Stimulated activated naive B cell treated with anti-CD40 and anti-IgM and Interleukin-4, amounts not matched to agents 10 μg/mL and 1 μg/mL and 100 μg/mL, for 72 hours (primary cell): Measurements from ENCODE around the gene NOB1.
"Not testable (repeated sequence)": the region's sequence is repeated elsewhere in the genome, so short reads cannot be mapped to it uniquely, and the experiment has no call there.

Experiments used
- ATAC-seq, 2 donors: fragments of 150-1000 bp; cut with Tn5 transposase; replicated peaks; 2 replicates each; pipeline ENCODE4 v1.10.0; 2021; ENCODE audit warnings: moderate library complexity in 1 of 2
- DNase-seq: peaks from one replicate; pipeline ENCODE4 v3.0.0; 2021
- H3K27ac Mint-ChIP-seq: one replicate; pipeline ENCODE4 v1.8.0; 2022; ENCODE audit warnings: mild to moderate bottlenecking, mixed read lengths
- H3K27me3 Mint-ChIP-seq, 2 donors: one replicate each; pipeline ENCODE4 v1.8.0; 2022; ENCODE audit warnings: mixed read lengths in 2 of 2
- H3K36me3 Mint-ChIP-seq, 2 donors: one replicate each; pipeline ENCODE4 v1.8.0; 2022; ENCODE audit warnings: mixed read lengths in 2 of 2, mild to moderate bottlenecking in 1 of 2
- H3K4me1 Mint-ChIP-seq, 2 donors: one replicate each; pipeline ENCODE4 v1.8.0; 2022; ENCODE audit warnings: mixed read lengths in 2 of 2, mild to moderate bottlenecking in 1 of 2
- H3K4me3 Mint-ChIP-seq, 2 donors: one replicate each; pipeline ENCODE4 v1.8.0; 2022; ENCODE audit warnings: mild to moderate bottlenecking in 2 of 2, mixed read lengths in 2 of 2, moderate library complexity in 1 of 2
- H3K9me3 Mint-ChIP-seq, 2 donors: one replicate each; pipeline ENCODE4 v1.8.0; 2022; ENCODE audit warnings: mixed read lengths in 2 of 2, mild to moderate bottlenecking in 1 of 2

Gene NOB1

GRCh38 chr16:69771651-69771967 lies 16.9 kb upstream of the NOB1 start:
- ATAC-seq, result no peak
- peak overlapping the region; percentile 30 to 62 for H3K4me3 Mint-ChIP-seq
- peak overlapping the region; percentile 72 for H3K27ac Mint-ChIP-seq
- H3K27me3 Mint-ChIP-seq, result no peaks in the 10 kb centered on the region
- peaks cover 43 to 73% of the 10 kb centered on the region in 2 donors for H3K4me1 Mint-ChIP-seq
- H3K36me3 Mint-ChIP-seq, result peaks cover 30 to 54% of the 10 kb centered on the region in 2 donors
- H3K9me3 Mint-ChIP-seq, result peaks cover 7 to 11% of the 10 kb centered on the region in 2 donors
- DNase-seq, result no peak

GRCh38 chr16:69769404-69769803 lies 14.7 kb upstream of the NOB1 start:
- H3K36me3 Mint-ChIP-seq, result peaks cover 16 to 45% of the 10 kb centered on the region in 2 donors
- ATAC-seq (no peak), DNase-seq (no peak)
- H3K4me3 Mint-ChIP-seq, result no peak overlapping the region
- H3K4me1 Mint-ChIP-seq, result peaks cover 50 to 84% of the 10 kb centered on the region in 2 donors
- H3K27me3 Mint-ChIP-seq, result no peaks in the 10 kb centered on the region
- H3K9me3 Mint-ChIP-seq, result peaks cover 2 to 5% of the 10 kb centered on the region in 2 donors
- no peak overlapping the region for H3K27ac Mint-ChIP-seq

GRCh38 chr16:69768666-69769065 lies 13.9 kb upstream of the NOB1 start:
- H3K4me3 Mint-ChIP-seq, result peak overlapping the region in 1 of 2 donors; percentile 30
- H3K36me3 Mint-ChIP-seq, result peaks cover 11 to 40% of the 10 kb centered on the region in 2 donors
- no peaks in the 10 kb centered on the region for H3K27me3 Mint-ChIP-seq
- no peak overlapping the region for H3K27ac Mint-ChIP-seq
- DNase-seq, result no peak
- H3K9me3 Mint-ChIP-seq, result peaks cover 0 to 5% of the 10 kb centered on the region in 2 donors
- no peak for ATAC-seq
- H3K4me1 Mint-ChIP-seq, result peaks cover 51 to 78% of the 10 kb centered on the region in 2 donors

GRCh38 chr16:69767459-69768229 lies 12.9 kb upstream of the NOB1 start:
- peaks cover 11 to 35% of the 10 kb centered on the region in 2 donors for H3K36me3 Mint-ChIP-seq
- H3K4me3 Mint-ChIP-seq, result peak overlapping the region; percentile 17 to 26
- H3K27ac Mint-ChIP-seq, result peak overlapping the region; percentile 4
- peaks cover 0 to 5% of the 10 kb centered on the region in 2 donors for H3K9me3 Mint-ChIP-seq
- H3K27me3 Mint-ChIP-seq, result no peaks in the 10 kb centered on the region
- peak; percentile 24 for DNase-seq
- ATAC-seq, result peak; percentile 20 to 22
- peaks cover 46 to 75% of the 10 kb centered on the region in 2 donors for H3K4me1 Mint-ChIP-seq

- Mint-ChIP-seq H3K4me3 (peak overlapping the region; percentile 92 to 97), H3K36me3 (peaks cover 11 to 27% of the 10 kb centered on the region in 2 donors), H3K9me3 (peaks cover 0 to 5% of the 10 kb centered on the region in 2 donors), H3K27me3 (peaks cover 0 to 1% of the 10 kb centered on the region in 2 donors), H3K27ac (peak overlapping the region; percentile 99), H3K4me1 (peaks cover 35 to 44% of the 10 kb centered on the region in 2 donors)
- ATAC-seq, result no peak
- no peak for DNase-seq
These were observed 8.8 kb upstream of the NOB1 start for GRCh38 chr16:69763599-69763942.

GRCh38 chr16:69762814-69763598 lies 8.3 kb upstream of the NOB1 start:
- Mint-ChIP-seq H3K9me3 (peaks cover 0 to 5% of the 10 kb centered on the region in 2 donors), H3K27ac (peak overlapping the region; percentile 99), H3K4me1 (peaks cover 34 to 41% of the 10 kb centered on the region in 2 donors), H3K36me3 (peaks cover 10 to 25% of the 10 kb centered on the region in 2 donors), H3K27me3 (peaks cover 0 to 7% of the 10 kb centered on the region in 2 donors), H3K4me3 (peak overlapping the region; percentile 92 to 97)
- ATAC-seq (peak; percentile 73), DNase-seq (peak; percentile 15)

- H3K4me3 Mint-ChIP-seq, result peak within 1 kb of the TSS; percentile 92 to 97
- H3K36me3 Mint-ChIP-seq, result peaks cover 10 to 19% of the 10 kb centered on the region in 2 donors
- H3K9me3 Mint-ChIP-seq, result peaks cover 0 to 5% of the 10 kb centered on the region in 2 donors
- H3K27ac Mint-ChIP-seq, result peak within 1 kb of the TSS; percentile 99
- H3K27me3 Mint-ChIP-seq, result peaks cover 0 to 14% of the 10 kb centered on the region in 2 donors
- ATAC-seq, result peak; percentile 83 to 85
- peaks cover 28 to 33% of the 10 kb centered on the region in 2 donors for H3K4me1 Mint-ChIP-seq
- DNase-seq, result peak; percentile 64
These were observed 7.5 kb upstream of the NOB1 start, which contains the start of gene WWP2 for GRCh38 chr16:69761983-69762813. Gene WWP2 (plus strand): TSS chr16:69762332. CDS start chr16:69787011, 24,679 bp downstream.

GRCh38 chr16:69757375-69757774 lies 2.6 kb upstream of the NOB1 start:
- not testable (repeated sequence) for H3K27ac Mint-ChIP-seq, H3K9me3 Mint-ChIP-seq, DNase-seq, ATAC-seq, H3K4me3 Mint-ChIP-seq
- peaks cover 8 to 27% of the 10 kb centered on the region in 2 donors for H3K4me1 Mint-ChIP-seq
- peaks cover 7 to 15% of the 10 kb centered on the region in 2 donors for H3K36me3 Mint-ChIP-seq
- peaks cover 5 to 19% of the 10 kb centered on the region in 2 donors for H3K27me3 Mint-ChIP-seq

GRCh38 chr16:69756705-69757104 lies 2.0 kb upstream of the NOB1 start:
- no peak for ATAC-seq
- peak overlapping the region; percentile 26 for H3K27ac Mint-ChIP-seq

GRCh38 chr16:69754143-69754468 lies 620 bp downstream of the NOB1 start:
- ATAC-seq, result no peak
- peaks cover 2 to 25% of the 10 kb centered on the region in 2 donors for H3K4me1 Mint-ChIP-seq
- DNase-seq, result no peak
- H3K27me3 Mint-ChIP-seq, result peaks cover 5 to 19% of the 10 kb centered on the region in 2 donors
- H3K36me3 Mint-ChIP-seq, result peaks cover 12 to 28% of the 10 kb centered on the region in 2 donors
- peak overlapping the region; percentile 100 for H3K27ac Mint-ChIP-seq
- H3K9me3 Mint-ChIP-seq, result no peaks in the 10 kb centered on the region
- H3K4me3 Mint-ChIP-seq, result peak overlapping the region; percentile 95 to 100

More at GRCh38 chr16:69756705-69757104, 2.0 kb upstream of the NOB1 start:
- H3K36me3 Mint-ChIP-seq, result peaks cover 8 to 19% of the 10 kb centered on the region in 2 donors
- peaks cover 5 to 19% of the 10 kb centered on the region in 2 donors for H3K27me3 Mint-ChIP-seq
- DNase-seq, result no peak
- H3K4me1 Mint-ChIP-seq, result peaks cover 6 to 25% of the 10 kb centered on the region in 2 donors
- H3K9me3 Mint-ChIP-seq, result no peaks in the 10 kb centered on the region
- no peak overlapping the region for H3K4me3 Mint-ChIP-seq

GRCh38 chr16:69748694-69749345 lies 5.9 kb downstream of the NOB1 start:
- Mint-ChIP-seq H3K4me1 (peaks cover 8 to 24% of the 10 kb centered on the region in 2 donors), H3K4me3 (no peak overlapping the region), H3K27ac (no peak overlapping the region), H3K27me3 (no peaks in the 10 kb centered on the region), H3K36me3 (peaks cover 29 to 58% of the 10 kb centered on the region in 2 donors), H3K9me3 (no peaks in the 10 kb centered on the region)
- DNase-seq (no peak), ATAC-seq (no peak)

GRCh38 chr16:69747115-69747514 lies 7.6 kb downstream of the NOB1 start:
- Mint-ChIP-seq H3K4me1 (peaks cover 14 to 15% of the 10 kb centered on the region in 2 donors), H3K27me3 (no peaks in the 10 kb centered on the region), H3K4me3 (no peak overlapping the region), H3K27ac (peak overlapping the region; percentile 6), H3K9me3 (no peaks in the 10 kb centered on the region), H3K36me3 (peaks cover 34 to 63% of the 10 kb centered on the region in 2 donors)
- ATAC-seq (no peak), DNase-seq (no peak)

GRCh38 chr16:69745959-69746358 lies 8.8 kb downstream of the NOB1 start:
- H3K36me3 Mint-ChIP-seq, result peaks cover 37 to 60% of the 10 kb centered on the region in 2 donors
- H3K4me1 Mint-ChIP-seq, result peaks cover 14 to 15% of the 10 kb centered on the region in 2 donors
- no peaks in the 10 kb centered on the region for H3K9me3 Mint-ChIP-seq
- DNase-seq (no peak), ATAC-seq (no peak)
- H3K27me3 Mint-ChIP-seq, result no peaks in the 10 kb centered on the region
- H3K27ac Mint-ChIP-seq, result no peak overlapping the region
- no peak overlapping the region for H3K4me3 Mint-ChIP-seq
